ENCODE measurements around the gene GLYATL2. TPM values are rescaled to one million over a fixed set of nuclear protein-coding genes. Genes with fewer than 3 reads are reported as not detected.

GLYATL2 gene
- polyA plus RNA-seq, 1 donor from 2014 or later, result not detected

GRCh38 chr11:58863697-58864096 lies 19.2 kb upstream of the GLYATL2 start:
- H3F3A ChIP-seq (ENCODE audit: insufficient read depth, low read length, poor library complexity, severe bottlenecking), result no peaks in the 10 kb centered on the region
- no peak overlapping the region for H3K9ac ChIP-seq (ENCODE audit: low read length)
- no peak overlapping the region for H3K4me3 ChIP-seq (ENCODE audit: low read length)
- no peak overlapping the region for H3K27ac ChIP-seq (ENCODE audit: low read length)
- no peaks in the 10 kb centered on the region for H3K36me3 ChIP-seq (ENCODE audit: insufficient read depth, low read length)
- H3K79me2 ChIP-seq (replicated peaks; ENCODE audit: insufficient read depth, low read length), result no peaks in the 10 kb centered on the region
- H2AFZ ChIP-seq (ENCODE audit: low read depth, low read length), result no peak overlapping the region
- H3K9me3 ChIP-seq (ENCODE audit: low read length), result no peaks in the 10 kb centered on the region
- TF ChIP-seq MXI1 (conservative IDR thresholded peaks at IDR 0.05; ENCODE audit: poor library complexity, severe bottlenecking), result no peak
- no peak for TF ChIP-seq EZH2 (IDR thresholded peaks at IDR 0.05; ENCODE audit: borderline replicate concordance, insufficient read depth, low read length, poor library complexity, severe bottlenecking)
- no peak for TF ChIP-seq POLR2AphosphoS5 (IDR thresholded peaks at IDR 0.05)
- TF ChIP-seq REST (IDR thresholded peaks at IDR 0.05; ENCODE audit: borderline replicate concordance), result no peak
- TF ChIP-seq RAD21 (conservative IDR thresholded peaks at IDR 0.05), result no peak
- TF ChIP-seq CTCF (IDR thresholded peaks at IDR 0.05; ENCODE audit: poor library complexity, severe bottlenecking), result no peak
- no peak for TF ChIP-seq SMC3 (conservative IDR thresholded peaks at IDR 0.05; ENCODE audit: poor library complexity)
- no peak for TF ChIP-seq TAF1 (IDR thresholded peaks at IDR 0.05; ENCODE audit: low read depth)
- TF ChIP-seq EP300 (conservative IDR thresholded peaks at IDR 0.05; ENCODE audit: poor library complexity, severe bottlenecking), result no peak
- H3K9me2 ChIP-seq (ENCODE audit: insufficient read depth, low read length), result no peaks in the 10 kb centered on the region
- no peak overlapping the region for H3K4me2 ChIP-seq (ENCODE audit: low read length)
- no peaks in the 10 kb centered on the region for H3K27me3 ChIP-seq (ENCODE audit: insufficient read depth, low read depth, low read length)
- H4K20me1 ChIP-seq (ENCODE audit: insufficient read depth), result no peaks in the 10 kb centered on the region

- Histone ChIP-seq H3K36me3 (ENCODE audit: insufficient read depth, low read length) (no peaks in the 10 kb centered on the region), H2AFZ (ENCODE audit: low read depth, low read length) (no peak overlapping the region), H3K79me2 (replicated peaks; ENCODE audit: insufficient read depth, low read length) (no peaks in the 10 kb centered on the region), H3K4me3 (ENCODE audit: low read length) (no peak overlapping the region), H4K20me1 (ENCODE audit: insufficient read depth) (no peaks in the 10 kb centered on the region), H3K9me2 (ENCODE audit: insufficient read depth, low read length) (no peaks in the 10 kb centered on the region), H3K9me3 (ENCODE audit: low read length) (no peaks in the 10 kb centered on the region), H3K4me2 (ENCODE audit: low read length) (no peak overlapping the region), H3K27ac (ENCODE audit: low read length) (no peak overlapping the region), H3K9ac (ENCODE audit: low read length) (no peak overlapping the region), H3F3A (ENCODE audit: insufficient read depth, low read length, poor library complexity, severe bottlenecking) (no peaks in the 10 kb centered on the region), H3K27me3 (ENCODE audit: insufficient read depth, low read depth, low read length) (no peaks in the 10 kb centered on the region)
- TF ChIP-seq CTCF (IDR thresholded peaks at IDR 0.05; ENCODE audit: poor library complexity, severe bottlenecking) (no peak), SMC3 (conservative IDR thresholded peaks at IDR 0.05; ENCODE audit: poor library complexity) (no peak), MXI1 (conservative IDR thresholded peaks at IDR 0.05; ENCODE audit: poor library complexity, severe bottlenecking) (no peak), POLR2AphosphoS5 (IDR thresholded peaks at IDR 0.05) (no peak), REST (IDR thresholded peaks at IDR 0.05; ENCODE audit: borderline replicate concordance) (no peak), RAD21 (conservative IDR thresholded peaks at IDR 0.05) (no peak), EP300 (conservative IDR thresholded peaks at IDR 0.05; ENCODE audit: poor library complexity, severe bottlenecking) (no peak), TAF1 (IDR thresholded peaks at IDR 0.05; ENCODE audit: low read depth) (no peak), EZH2 (IDR thresholded peaks at IDR 0.05; ENCODE audit: borderline replicate concordance, insufficient read depth, low read length, poor library complexity, severe bottlenecking) (no peak)
Observed at GRCh38 chr11:58861533-58861932, 17.0 kb upstream of the GLYATL2 start.
